ENCODE results near the gene ZNF148. TPM values are rescaled to one million over a fixed set of nuclear protein-coding genes. Genes with fewer than 3 reads are reported as not detected.

The ZNF148 gene
- total RNA-seq, 4 donors from 2014 or later = 10.7 to 25.9 (median 16.9) TPM

DNA sequence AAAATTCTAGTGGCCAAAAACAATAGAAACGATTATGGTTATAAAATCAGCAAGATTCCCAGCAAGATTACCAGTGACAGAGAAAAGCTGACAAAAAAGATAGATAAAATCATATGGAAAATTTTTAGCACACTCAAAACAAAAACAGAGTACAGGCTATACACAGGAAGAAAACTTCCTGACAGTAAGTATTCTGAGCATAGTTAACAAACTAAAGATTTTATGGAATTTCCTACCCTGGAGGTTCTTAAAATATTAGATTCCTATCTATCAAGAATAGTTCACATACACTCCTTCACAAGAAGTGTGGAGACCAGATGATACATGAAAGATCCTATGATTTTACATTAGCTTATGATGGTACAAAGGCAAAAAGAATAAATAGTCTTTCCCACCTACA, 50.8 kb downstream of the ZNF148 start:
- TF ChIP-seq POLR2A (IDR thresholded peaks at IDR 0.05) (no peak), CTCF (IDR thresholded peaks at IDR 0.05) (no peak)
- no peak for DNase-seq
- intact Hi-C loops (cut with DNase I) = no loop called here
- WGBS, 2 donors = 56 to 59% methylated on average over 1 of the region's 1 CpG
- Histone ChIP-seq H3K27ac (no peak overlapping the region), H3K9me3 (peaks cover 0 to 8% (median 0%) of the 10 kb centered on the region in 3 donors), H3K36me3 (peaks cover 0 to 29% (median 0%) of the 10 kb centered on the region in 3 donors), H3K4me1 (peaks cover 0 to 11% (median 5%) of the 10 kb centered on the region in 3 donors), H3K4me3 (no peak overlapping the region), H3K27me3 (no peaks in the 10 kb centered on the region)

DNA sequence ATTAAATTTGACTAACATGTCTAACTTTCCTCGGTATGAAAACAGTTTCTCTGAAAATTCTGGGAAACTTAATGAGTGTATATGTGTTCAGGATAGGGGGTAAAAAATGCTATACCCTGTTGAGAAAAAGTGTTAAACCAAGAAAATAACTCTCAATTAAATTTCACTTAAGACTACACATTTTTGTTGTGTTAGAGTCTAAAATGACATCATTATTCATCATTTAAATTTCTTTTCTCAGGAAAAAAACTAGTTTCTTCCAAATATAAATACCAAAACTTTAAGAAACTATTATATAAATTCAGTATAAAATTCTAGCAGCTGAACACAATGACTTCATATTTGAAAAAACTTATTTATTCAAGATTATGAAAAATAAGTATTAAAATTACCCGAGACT, 52.2 kb downstream of the ZNF148 start:
- Histone ChIP-seq H3K9me3 (peaks cover 0 to 8% (median 0%) of the 10 kb centered on the region in 3 donors), H3K27ac (no peak overlapping the region), H3K36me3 (peaks cover 0 to 17% (median 0%) of the 10 kb centered on the region in 3 donors), H3K4me1 (peaks cover 0 to 19% (median 5%) of the 10 kb centered on the region in 3 donors), H3K4me3 (no peak overlapping the region), H3K27me3 (no peaks in the 10 kb centered on the region)
- no peak for DNase-seq
- intact Hi-C loops (cut with DNase I) = no loop called here
- 90 to 94% methylated on average over 2 of the region's 2 CpGs for WGBS, 2 donors
- TF ChIP-seq CTCF (IDR thresholded peaks at IDR 0.05) (no peak), POLR2A (IDR thresholded peaks at IDR 0.05) (no peak)

DNA sequence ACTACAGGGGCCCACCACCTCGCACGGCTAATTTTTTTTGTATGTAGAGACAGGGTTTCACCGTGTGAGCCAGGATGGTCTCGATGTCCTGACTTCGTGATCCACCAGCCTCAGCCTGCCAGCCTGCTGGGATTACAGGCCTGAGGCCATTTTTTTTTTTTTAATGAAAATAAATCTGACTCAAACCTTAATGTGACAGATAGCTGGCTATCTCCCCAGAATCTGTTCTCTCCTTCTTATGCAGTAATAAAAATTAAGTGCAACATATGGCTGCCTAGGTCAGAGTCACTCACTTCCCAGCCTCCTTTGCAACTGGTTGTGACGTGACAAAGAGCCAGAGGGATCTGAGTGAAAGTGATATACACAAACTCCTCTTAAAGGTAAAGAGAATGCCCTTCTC, 53.0 kb downstream of the ZNF148 start:
- 27 to 41% methylated on average over 5 to 6 of the region's 6 CpGs for WGBS, 2 donors
- peaks cover 0 to 17% (median 0%) of the 10 kb centered on the region in 3 donors for H3K36me3 ChIP-seq
- H3K4me3 ChIP-seq = no peak overlapping the region
- intact Hi-C loops (cut with DNase I) = no loop called here
- no peaks in the 10 kb centered on the region for H3K27me3 ChIP-seq
- H3K4me1 ChIP-seq = peaks cover 0 to 19% (median 5%) of the 10 kb centered on the region in 3 donors
- peaks cover 0 to 8% (median 0%) of the 10 kb centered on the region in 3 donors for H3K9me3 ChIP-seq
- TF ChIP-seq POLR2A (IDR thresholded peaks at IDR 0.05) (no peak), CTCF (IDR thresholded peaks at IDR 0.05) (no peak)
- no peak for DNase-seq
- H3K27ac ChIP-seq = no peak overlapping the region

- Histone ChIP-seq H3K36me3 (peaks cover 0 to 9% (median 0%) of the 10 kb centered on the region in 3 donors), H3K27ac (no peak overlapping the region), H3K4me1 (peaks cover 0 to 19% (median 5%) of the 10 kb centered on the region in 3 donors), H3K27me3 (no peaks in the 10 kb centered on the region), H3K9me3 (no peaks in the 10 kb centered on the region), H3K4me3 (no peak overlapping the region)
- no peak for TF ChIP-seq POLR2A (IDR thresholded peaks at IDR 0.05)
- TF ChIP-seq CTCF (IDR thresholded peaks at IDR 0.05) = no peak
- 92 to 96% methylated on average over 2 of the region's 2 CpGs for WGBS, 2 donors
- intact Hi-C loops (cut with DNase I) = no loop called here
- DNase-seq = no peak
Measured at GRCh38 chr3:125319765-125320164, 55.4 kb downstream of the ZNF148 start.

DNA sequence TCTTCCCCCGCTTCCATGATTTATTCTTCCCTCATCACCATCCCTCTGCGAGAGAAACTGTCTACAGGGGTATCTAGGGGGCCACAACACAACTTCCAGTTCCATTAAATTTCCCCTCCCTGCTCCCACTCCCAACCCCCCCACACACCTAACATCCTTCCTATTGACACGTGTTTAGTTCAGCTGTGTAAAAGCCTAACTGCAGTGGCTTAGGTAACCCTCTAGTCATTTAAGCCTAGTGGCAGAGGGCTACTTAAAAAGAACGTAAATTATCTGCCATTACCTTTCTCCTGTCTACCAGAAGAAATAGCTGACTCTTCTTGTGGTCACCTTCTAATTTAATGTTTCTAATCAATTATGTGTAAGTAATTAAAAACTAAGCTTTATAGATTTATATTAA, 56.3 kb downstream of the ZNF148 start:
- Histone ChIP-seq H3K4me1 (peaks cover 0 to 19% (median 5%) of the 10 kb centered on the region in 3 donors), H3K27me3 (no peaks in the 10 kb centered on the region), H3K27ac (no peak overlapping the region), H3K9me3 (no peaks in the 10 kb centered on the region), H3K4me3 (no peak overlapping the region), H3K36me3 (peaks cover 0 to 15% (median 0%) of the 10 kb centered on the region in 3 donors)
- DNase-seq = no peak
- 86 to 90% methylated on average over 4 of the region's 4 CpGs for WGBS, 2 donors
- intact Hi-C loops (cut with DNase I) = no loop called here
- no peak for TF ChIP-seq POLR2A (IDR thresholded peaks at IDR 0.05)
- no peak for TF ChIP-seq CTCF (IDR thresholded peaks at IDR 0.05)
